K562 (cell line): ENCODE results near the gene MSH2. TPM values are rescaled to one million over a fixed set of nuclear protein-coding genes. Genes with fewer than 3 reads are reported as not detected.

ENCODE experiments used
- ATAC-seq: fragments of 200-7000 bp; cut with Tn5 transposase; 3 replicates; pipeline ENCODE4 v1.9.1; 2020; ENCODE audit warnings: moderate library complexity
- BruUV-seq: library from RNA; stranded (reverse); fragments of 400-500 nt; replicated peaks from 2 replicates; lab custom pipeline; 2021; lab: Mats Ljungman, UMichigan
- CTCF ChIA-PET: fragments of 300-600 bp; formaldehyde crosslinking; extraction: SDS; loops from one replicate; lab custom pipeline; 2021; ENCODE audit warnings: low intra/inter-chr PET ratio; lab: Yijun Ruan, JAX
- POLR2A ChIA-PET: fragments of 300-600, 350-650 bp; sonication (Branson Sonifier 250); formaldehyde crosslinking; extraction: SDS; loops from one replicate; lab custom pipeline; 2021; ENCODE audit warnings: antibody characterized with exemption, inconsistent platforms; lab: Yijun Ruan, JAX
- DNase-seq, 4 experiments: peaks; one replicate each; pipeline versions ENCODE4 v3.0.0 to v3.0.0-alpha.2; 2011 to 2018; ENCODE audit warnings: low spot score in 3 of 4, mixed read lengths in 3 of 4; ENCODE audit errors: extremely low read depth in 1 of 4
- FAIRE-seq: peaks from 2 replicates; lab custom pipeline; 2011; peaks lifted over from hg19 to GRCh38; lab: Jason Lieb, UNC
- H2AFZ ChIP-seq: 2 replicates; pipeline ENCODE4 v1.6.0; 2011; ENCODE audit warnings: low read depth, low read length, control low read depth, inconsistent platforms
- H3K27ac ChIP-seq: fragments of 200-600 bp; 3 replicates; pipeline ENCODE4 v1.8.0; 2011; ENCODE audit warnings: low read depth, mild to moderate bottlenecking, control low read depth, inconsistent platforms, low read length, moderate library complexity, mixed read lengths; ENCODE audit errors: extremely low read depth
- H3K27me3 ChIP-seq, 2 experiments: fragments of 300-600 bp in 1 of 2; 2 replicates in 1 of 2; 3 replicates in 1 of 2; pipeline versions ENCODE4 v1.6.0 to v1.8.0; 2011; ENCODE audit warnings: inconsistent platforms in 2 of 2, low read length in 2 of 2, mild to moderate bottlenecking in 1 of 2, mixed read lengths in 1 of 2, moderate library complexity in 1 of 2; ENCODE audit not compliant: control insufficient read depth in 2 of 2, insufficient read depth in 2 of 2
- H3K36me3 ChIP-seq: fragments of 300-600 bp; 3 replicates; pipeline ENCODE4 v1.8.0; 2011; ENCODE audit warnings: mild to moderate bottlenecking, low read length, inconsistent platforms; ENCODE audit not compliant: control insufficient read depth, insufficient read depth
- H3K4me1 ChIP-seq, 2 experiments: fragments of 200-600 bp in 1 of 2; replicated peaks in 1 of 2; 2 replicates in 1 of 2; 3 replicates in 1 of 2; pipeline versions ENCODE4 v1.5.1 to v1.8.0; 2011; ENCODE audit warnings: inconsistent platforms in 2 of 2, low read length in 2 of 2, mild to moderate bottlenecking in 1 of 2, mixed read lengths in 1 of 2, moderate library complexity in 1 of 2; ENCODE audit not compliant: control insufficient read depth in 2 of 2, insufficient read depth in 2 of 2
- H3K4me2 ChIP-seq: 2 replicates; pipeline ENCODE4 v1.6.1; 2011; ENCODE audit warnings: low read length, control low read depth, inconsistent platforms, mixed read lengths; ENCODE audit not compliant: insufficient read depth
- H3K4me3 ChIP-seq: fragments of 200-600 bp; sonication (generic), shearing (Covaris generic); 2 replicates; pipeline ENCODE4 v1.5.1; 2016; ENCODE audit warnings: control low read depth, inconsistent platforms
- H3K79me2 ChIP-seq: fragments of 200-600 bp; 3 replicates; pipeline ENCODE4 v1.8.0; 2011; ENCODE audit warnings: low read length, inconsistent platforms; ENCODE audit not compliant: control insufficient read depth, insufficient read depth
- H3K9ac ChIP-seq, 2 experiments: 2 replicates each; pipeline versions ENCODE4 v1.6.0 to v1.6.1; 2011; ENCODE audit warnings: low read depth in 2 of 2, low read length in 2 of 2, control low read depth in 1 of 2, inconsistent platforms in 1 of 2, mild to moderate bottlenecking in 1 of 2, mixed read lengths in 1 of 2; ENCODE audit not compliant: insufficient read depth in 1 of 2
- H3K9me1 ChIP-seq: one replicate; pipeline ENCODE4 v1.6.0; 2011; ENCODE audit warnings: inconsistent platforms, mild to moderate bottlenecking, low read length, moderate library complexity; ENCODE audit not compliant: control insufficient read depth, insufficient read depth
- H3K9me3 ChIP-seq: replicated peaks from 2 replicates; pipeline ENCODE4 v1.5.1; 2011; ENCODE audit warnings: low read depth, low read length, inconsistent platforms; ENCODE audit not compliant: control insufficient read depth, insufficient read depth
- H4K20me1 ChIP-seq: replicated peaks from 2 replicates; pipeline ENCODE4 v1.6.1; 2011; ENCODE audit warnings: low read length, inconsistent platforms, mixed read lengths; ENCODE audit not compliant: control insufficient read depth, insufficient read depth
- CBFA2T3 ChIP-seq: fragments of 450-650 bp; IDR thresholded peaks from 2 replicates; pipeline ENCODE4 v1.6.1; 2017
- HOXB6 ChIP-seq: fragments of 250-450 bp; sonication (Bioruptor Pico); IDR thresholded peaks from 2 replicates; pipeline ENCODE4 v1.5.1; 2022; ENCODE audit warnings: mild to moderate bottlenecking, borderline replicate concordance
- NFIC ChIP-seq: fragments of 450-650 bp; IDR thresholded peaks from 2 replicates; pipeline ENCODE4 v1.6.1; 2017; ENCODE audit warnings: mild to moderate bottlenecking, inconsistent platforms
- PCBP1 ChIP-seq: fragments of 200-400 bp; formaldehyde crosslinking; IDR thresholded peaks from 2 replicates; pipeline ENCODE4 v1.6.1; 2018; ENCODE audit warnings: mild to moderate bottlenecking, low read depth, low read length; ENCODE audit not compliant: poor library complexity, severe bottlenecking
- ZNF398 ChIP-seq: fragments of 250-450 bp; sonication (Bioruptor Pico); IDR thresholded peaks from 2 replicates; pipeline ENCODE4 v1.8.0; 2021; ENCODE audit warnings: moderate library complexity, mild to moderate bottlenecking, inconsistent platforms
- WGBS: fragments of 100-300 bp; shearing (Covaris generic); methylation state at CpG from one replicate; pipeline ENCODE4 v1.1.6; 2016; ENCODE audit warnings: low coverage, mixed read lengths; ENCODE audit not compliant: insufficient coverage; ENCODE audit errors: missing lambda C conversion rate; 5-methylcytosine and 5-hydroxymethylcytosine counted together
- in situ Hi-C: fragments of 300-500 bp; cut with MboI; formaldehyde crosslinking; loops from 4 replicates; pipeline ENCODE4 v1.15.0; 2018; ENCODE audit warnings: inconsistent platforms, mixed read lengths
- intact Hi-C: fragments of 100-400 bp; cut with micrococcal nuclease; formaldehyde crosslinking; loops from 2 replicates; pipeline ENCODE4 v1.14.2; 2022
- polyA plus RNA-seq, 8 experiments: library from polyadenylated mRNA; depleted of rRNA in 4 of 8; stranded (reverse) in 5 of 8; unstranded in 3 of 8; fragments of >200 nt; fragmentation: Nextera tagmentation in 2 of 8; fragmentation: Illumina TruSeq in 1 of 8; extraction: Ambion mirVana in 2 of 8; extraction: Trizol in 1 of 8; gene quantifications; 2 replicates each; pipeline versions ENCODE4 v1.2.1 to v1.2.3, GENCODE V29; 2011 to 2014; ENCODE audit warnings: inconsistent platforms in 1 of 8, missing spikeins in 1 of 8
- total RNA-seq, 7 experiments: library from RNA; depleted of rRNA in 6 of 7; stranded (reverse); fragments of >200 nt in 6 of 7; fragmentation: Illumina TruSeq in 2 of 7; extraction: Trizol in 2 of 7; gene quantifications; 2 replicates each; pipeline versions ENCODE4 v1.2.1 to v1.2.3, GENCODE V29; 2011 to 2021; ENCODE audit warnings: low replicate concordance in 1 of 7
- TF ChIP-seq, protein P1 (sequence below): fragments of 150-350 bp; IDR thresholded peaks from 2 replicates; pipeline ENCODE4 v1.6.1; 2014; ENCODE audit warnings: low read depth, mild to moderate bottlenecking, low read length, borderline replicate concordance

Gene MSH2
- total and polyA plus RNA-seq, 9 of the 15 experiments (the other 6 are each of a cell fraction or from before 2014, with no cell fraction given): 51.8 to 139 (median 113) TPM

DNA sequence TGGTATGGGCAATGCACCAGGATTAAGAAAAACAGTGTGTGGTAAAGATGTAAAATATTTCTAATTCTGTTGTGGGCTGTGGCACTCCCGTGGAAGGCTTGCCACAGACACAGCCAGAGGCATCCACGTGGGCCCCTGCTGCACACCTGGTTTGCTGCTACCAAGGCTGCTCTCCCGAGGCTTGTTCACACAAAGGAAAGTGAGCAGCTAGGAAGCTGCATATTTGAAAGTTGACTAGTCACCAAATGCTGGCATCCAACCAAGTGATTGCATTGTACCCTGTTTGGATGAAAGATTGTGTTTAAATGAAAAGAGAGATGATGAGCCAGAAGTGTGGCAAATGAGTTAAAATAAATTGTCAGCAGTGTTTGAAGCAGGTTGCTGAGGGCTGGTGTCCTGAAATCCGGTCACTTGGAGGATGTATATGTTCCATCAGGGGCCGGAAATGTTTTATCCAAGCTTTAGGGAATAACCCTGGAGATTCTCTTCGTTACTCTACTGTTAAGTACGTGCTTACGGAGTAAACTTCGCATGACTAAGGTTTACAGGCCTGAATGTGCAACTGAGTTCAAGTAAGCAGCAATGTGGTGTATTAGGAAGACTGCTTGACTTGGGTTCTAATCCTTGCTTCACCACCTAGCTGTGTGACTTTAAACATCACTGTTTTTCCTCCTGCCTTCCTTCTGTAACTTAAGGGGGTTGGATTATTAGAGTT is 86.1 kb downstream of the MSH2 start:
- intact Hi-C loops: no loop called here
- Histone ChIP-seq H3K79me2 (no peaks in the 10 kb centered on the region), H3K4me1 (peaks cover 4 to 11% of the 10 kb centered on the region in 2 experiments; a peak in 4 of 5 replicates), H3K9ac (no peak overlapping the region), H3K36me3 (peaks cover 12% of the 10 kb centered on the region; the same call in 2 of the 3 replicates), H3K27ac (no peak overlapping the region), H3K27me3 (no peaks in the 10 kb centered on the region), H4K20me1 (no peaks in the 10 kb centered on the region), H3K9me1 (no peaks in the 10 kb centered on the region), H3K4me2 (no peak overlapping the region), H3K9me3 (no peaks in the 10 kb centered on the region), H2AFZ (no peak overlapping the region), H3K4me3 (no peak overlapping the region)
- BruUV-seq: no TSS peak
- ATAC-seq: no peak
- FAIRE-seq: no peak
- DNase-seq: no peak
- no peak for TF ChIP-seq HOXB6 (CRISPR knock-in tag)
- TF ChIP-seq PCBP1: no peak
- TF ChIP-seq NFIC: 0 out of 2 replicates have a peak, but pooled peaks have one; percentile 7
- ChIA-PET CTCF (no interaction called here), POLR2A (interaction anchor here (0.9 to 1.5 kb wide), 2 partner anchors 9 to 17 kb away, joined by 3 to 5 read pairs; no protein-coding TSS in a partner anchor)
- WGBS: 81% methylated on average over 9 of the region's 9 CpGs
- in situ Hi-C loops: no loop called here

DNA sequence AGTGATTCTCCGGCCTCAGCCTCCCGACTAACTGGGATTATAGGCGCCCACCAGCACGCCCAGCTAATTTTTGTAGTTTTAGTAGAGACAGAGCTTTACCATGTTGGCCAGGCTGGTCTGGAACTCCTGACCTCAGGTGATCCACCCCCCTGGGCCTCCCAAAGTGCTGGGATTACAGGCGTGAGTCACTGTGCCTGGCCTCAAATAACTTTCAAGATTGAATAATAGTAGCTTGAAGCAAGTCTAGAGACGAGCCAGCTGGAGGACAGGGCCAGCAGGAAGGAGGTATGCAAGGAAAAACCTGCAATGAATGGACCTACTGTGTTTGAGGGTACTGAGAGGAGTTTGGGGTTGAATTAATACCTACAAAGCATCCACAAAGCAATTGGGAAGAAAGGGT is 87.5 kb downstream of the MSH2 start:
- Histone ChIP-seq H3K27ac (no peak overlapping the region), H3K4me1 (peaks cover 4 to 11% of the 10 kb centered on the region in 2 experiments; a peak in 4 of 5 replicates), H3K9me3 (no peaks in the 10 kb centered on the region), H2AFZ (no peak overlapping the region), H3K9me1 (no peaks in the 10 kb centered on the region), H3K79me2 (no peaks in the 10 kb centered on the region), H4K20me1 (no peaks in the 10 kb centered on the region), H3K4me2 (no peak overlapping the region), H3K27me3 (no peaks in the 10 kb centered on the region), H3K9ac (no peak overlapping the region), H3K36me3 (0 out of 3 replicates have a peak, but pooled peaks cover 3% of the 10 kb centered on the region), H3K4me3 (no peak overlapping the region)
- 84% methylated on average over 4 of the region's 6 CpGs for WGBS
- in situ Hi-C loops: no loop called here
- BruUV-seq: no TSS peak
- FAIRE-seq: no peak
- CTCF ChIA-PET: no interaction called here
- DNase-seq: no peak
- POLR2A ChIA-PET: interaction anchor here (1.2 to 1.5 kb wide), 2 partner anchors 11 to 15 kb away, joined by 5 read pairs; no protein-coding TSS in a partner anchor
- no peak for ATAC-seq
- intact Hi-C loops: no loop called here
- TF ChIP-seq CBFA2T3 (no peak), ZNF398 (no peak)
- TF ChIP-seq, protein P1, sequence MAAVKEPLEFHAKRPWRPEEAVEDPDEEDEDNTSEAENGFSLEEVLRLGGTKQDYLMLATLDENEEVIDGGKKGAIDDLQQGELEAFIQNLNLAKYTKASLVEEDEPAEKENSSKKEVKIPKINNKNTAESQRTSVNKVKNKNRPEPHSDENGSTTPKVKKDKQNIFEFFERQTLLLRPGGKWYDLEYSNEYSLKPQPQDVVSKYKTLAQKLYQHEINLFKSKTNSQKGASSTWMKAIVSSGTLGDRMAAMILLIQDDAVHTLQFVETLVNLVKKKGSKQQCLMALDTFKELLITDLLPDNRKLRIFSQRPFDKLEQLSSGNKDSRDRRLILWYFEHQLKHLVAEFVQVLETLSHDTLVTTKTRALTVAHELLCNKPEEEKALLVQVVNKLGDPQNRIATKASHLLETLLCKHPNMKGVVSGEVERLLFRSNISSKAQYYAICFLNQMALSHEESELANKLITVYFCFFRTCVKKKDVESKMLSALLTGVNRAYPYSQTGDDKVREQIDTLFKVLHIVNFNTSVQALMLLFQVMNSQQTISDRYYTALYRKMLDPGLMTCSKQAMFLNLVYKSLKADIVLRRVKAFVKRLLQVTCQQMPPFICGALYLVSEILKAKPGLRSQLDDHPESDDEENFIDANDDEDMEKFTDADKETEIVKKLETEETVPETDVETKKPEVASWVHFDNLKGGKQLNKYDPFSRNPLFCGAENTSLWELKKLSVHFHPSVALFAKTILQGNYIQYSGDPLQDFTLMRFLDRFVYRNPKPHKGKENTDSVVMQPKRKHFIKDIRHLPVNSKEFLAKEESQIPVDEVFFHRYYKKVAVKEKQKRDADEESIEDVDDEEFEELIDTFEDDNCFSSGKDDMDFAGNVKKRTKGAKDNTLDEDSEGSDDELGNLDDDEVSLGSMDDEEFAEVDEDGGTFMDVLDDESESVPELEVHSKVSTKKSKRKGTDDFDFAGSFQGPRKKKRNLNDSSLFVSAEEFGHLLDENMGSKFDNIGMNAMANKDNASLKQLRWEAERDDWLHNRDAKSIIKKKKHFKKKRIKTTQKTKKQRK: no peak
